ENCODE measurements around the gene DHX16. TPM values are rescaled to one million over a fixed set of nuclear protein-coding genes. Genes with fewer than 3 reads are reported as not detected.

The DHX16 gene
- total and polyA plus RNA-seq, 2 of the 4 experiments (the other 2 are of a cell fraction) = 47.9 to 48.4 TPM

- no peak overlapping the region for H2BK5ac ChIP-seq (ENCODE audit: low read depth, low read length, poor library complexity, severe bottlenecking)
- peaks cover 11 to 25% of the 10 kb centered on the region in 2 experiments for H3K79me1 ChIP-seq (ENCODE audit: low read depth in 1 of 2, low read length in 2 of 2)
- no peak overlapping the region for H3K18ac ChIP-seq (ENCODE audit: low read depth, low read length)
- H4K5ac ChIP-seq (ENCODE audit: low read depth, low read length) = no peak overlapping the region
- no peak overlapping the region for H4K8ac ChIP-seq (ENCODE audit: low read depth in 2 of 2, low read length in 2 of 2)
- no peak overlapping the region for H2BK120ac ChIP-seq (ENCODE audit: low read depth, low read length)
- CTCF ChIA-PET = no interaction called here
- H3K27ac ChIP-seq (ENCODE audit: insufficient read depth, low read length) = no peak overlapping the region
- no peaks in the 10 kb centered on the region for H3K27me3 ChIP-seq (ENCODE audit: control insufficient read depth, insufficient read depth, low read length)
- BruUV-seq (replicated peaks) = no TSS peak
- peaks cover 4% of the 10 kb centered on the region; the same call in 1 of the 2 replicates for H3K4me1 ChIP-seq (ENCODE audit: control insufficient read depth, insufficient read depth, low read length)
- POLR2A ChIA-PET (ENCODE audit: unreplicated experiment) = no interaction called here
- H2BK15ac ChIP-seq (ENCODE audit: low read depth, low read length) = no peak overlapping the region
- intact Hi-C loops (cut with micrococcal nuclease) (no loop called here), in situ Hi-C loops (cut with MboI; ENCODE audit: low sequenced_read_pairs) (no loop called here), dilution Hi-C loops (cut with HindIII; ENCODE audit: low sequenced_read_pairs, unreplicated experiment) (no loop called here)
- H2AFZ ChIP-seq (replicated peaks; ENCODE audit: low read length, poor library complexity) = no peak overlapping the region
- peaks cover 5% of the 10 kb centered on the region for H3K9me1 ChIP-seq (ENCODE audit: insufficient read depth, low read length)
- H2AK5ac ChIP-seq (ENCODE audit: low read depth, low read length) = no peak overlapping the region
- DNase-seq = no peak
- no peak overlapping the region for H3K4me2 ChIP-seq (ENCODE audit: low read depth, low read length)
- 94% methylated on average over 6 of the region's 7 CpGs; no CpG with 5 or more reads in 1 of the 2 experiments for WGBS, 2 experiments (ENCODE audit: extremely low coverage in 2 of 2, insufficient read length in 1 of 2)
- H3K9me3 ChIP-seq (ENCODE audit: control insufficient read depth, insufficient read depth, low read length) = no peaks in the 10 kb centered on the region
- H3K4me3 ChIP-seq (ENCODE audit: insufficient read depth, low read depth, low read length) = no peak overlapping the region
- TF ChIP-seq FOS (IDR thresholded peaks at IDR 0.05; ENCODE audit: low read depth, low read length) (no peak), RCOR1 (IDR thresholded peaks at IDR 0.05; ENCODE audit: insufficient replicate concordance, low read length) (no peak), CHD1 (IDR thresholded peaks at IDR 0.05; ENCODE audit: low read depth, low read length) (no peak), NFE2L2 (IDR thresholded peaks at IDR 0.05; ENCODE audit: low read depth, low read length) (no peak), RAD21 (IDR thresholded peaks at IDR 0.05; ENCODE audit: low read length) (no peak), RFX5 (IDR thresholded peaks at IDR 0.05; ENCODE audit: low read depth, low read length) (no peak), MXI1 (IDR thresholded peaks at IDR 0.05; ENCODE audit: borderline replicate concordance, low read depth, low read length) (no peak), CEBPB (IDR thresholded peaks at IDR 0.05; ENCODE audit: low read depth, low read length) (no peak), MAFK (IDR thresholded peaks at IDR 0.05; ENCODE audit: low read depth, low read length) (no peak), USF2 (IDR thresholded peaks at IDR 0.05; ENCODE audit: low read depth, low read length) (no peak), SMC3 (IDR thresholded peaks at IDR 0.05; ENCODE audit: low read depth, low read length) (no peak), MAZ (IDR thresholded peaks at IDR 0.05; ENCODE audit: borderline replicate concordance, low read depth, low read length) (no peak), POLR2A (IDR thresholded peaks at IDR 0.05; ENCODE audit: low read depth, low read length) (no peak), BHLHE40 (IDR thresholded peaks at IDR 0.05; ENCODE audit: low read depth, low read length) (no peak)
- TF ChIP-seq, protein P1, sequence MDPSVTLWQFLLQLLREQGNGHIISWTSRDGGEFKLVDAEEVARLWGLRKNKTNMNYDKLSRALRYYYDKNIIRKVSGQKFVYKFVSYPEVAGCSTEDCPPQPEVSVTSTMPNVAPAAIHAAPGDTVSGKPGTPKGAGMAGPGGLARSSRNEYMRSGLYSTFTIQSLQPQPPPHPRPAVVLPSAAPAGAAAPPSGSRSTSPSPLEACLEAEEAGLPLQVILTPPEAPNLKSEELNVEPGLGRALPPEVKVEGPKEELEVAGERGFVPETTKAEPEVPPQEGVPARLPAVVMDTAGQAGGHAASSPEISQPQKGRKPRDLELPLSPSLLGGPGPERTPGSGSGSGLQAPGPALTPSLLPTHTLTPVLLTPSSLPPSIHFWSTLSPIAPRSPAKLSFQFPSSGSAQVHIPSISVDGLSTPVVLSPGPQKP (IDR thresholded peaks at IDR 0.05; ENCODE audit: borderline replicate concordance, low read depth, low read length) = no peak
- TF ChIP-seq, protein P2, sequence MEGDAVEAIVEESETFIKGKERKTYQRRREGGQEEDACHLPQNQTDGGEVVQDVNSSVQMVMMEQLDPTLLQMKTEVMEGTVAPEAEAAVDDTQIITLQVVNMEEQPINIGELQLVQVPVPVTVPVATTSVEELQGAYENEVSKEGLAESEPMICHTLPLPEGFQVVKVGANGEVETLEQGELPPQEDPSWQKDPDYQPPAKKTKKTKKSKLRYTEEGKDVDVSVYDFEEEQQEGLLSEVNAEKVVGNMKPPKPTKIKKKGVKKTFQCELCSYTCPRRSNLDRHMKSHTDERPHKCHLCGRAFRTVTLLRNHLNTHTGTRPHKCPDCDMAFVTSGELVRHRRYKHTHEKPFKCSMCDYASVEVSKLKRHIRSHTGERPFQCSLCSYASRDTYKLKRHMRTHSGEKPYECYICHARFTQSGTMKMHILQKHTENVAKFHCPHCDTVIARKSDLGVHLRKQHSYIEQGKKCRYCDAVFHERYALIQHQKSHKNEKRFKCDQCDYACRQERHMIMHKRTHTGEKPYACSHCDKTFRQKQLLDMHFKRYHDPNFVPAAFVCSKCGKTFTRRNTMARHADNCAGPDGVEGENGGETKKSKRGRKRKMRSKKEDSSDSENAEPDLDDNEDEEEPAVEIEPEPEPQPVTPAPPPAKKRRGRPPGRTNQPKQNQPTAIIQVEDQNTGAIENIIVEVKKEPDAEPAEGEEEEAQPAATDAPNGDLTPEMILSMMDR (conservative IDR thresholded peaks at IDR 0.05; ENCODE audit: low read depth, low read length) = no peak
- H2AK9ac ChIP-seq (replicated peaks; ENCODE audit: low read depth, low read length, poor library complexity) = no peak overlapping the region
- no peak overlapping the region for H4K91ac ChIP-seq (ENCODE audit: insufficient read depth, low read depth, low read length)
- H2BK20ac ChIP-seq (ENCODE audit: low read depth, low read length) = no peak overlapping the region
- peaks cover 26% of the 10 kb centered on the region for H3K36me3 ChIP-seq (ENCODE audit: control insufficient read depth, insufficient read depth, low read length)
- H3K14ac ChIP-seq (replicated peaks; ENCODE audit: low read depth, low read length) = no peak overlapping the region
- no peaks in the 10 kb centered on the region for H4K20me1 ChIP-seq (ENCODE audit: insufficient read depth, low read length)
- no peak for ATAC-seq (ENCODE audit: low read depth)
- H3K23ac ChIP-seq (ENCODE audit: low read depth, low read length) = no peak overlapping the region
- no peak overlapping the region for H3K9ac ChIP-seq (ENCODE audit: low read depth, low read length)
- H3K56ac ChIP-seq (ENCODE audit: extremely low read depth, insufficient read depth, low read length) = no peak overlapping the region
- no peak overlapping the region for H3K4ac ChIP-seq (ENCODE audit: low read depth, low read length)
Measured at GRCh38 chr6:30712441-30712945, 39.7 kb upstream of the DHX16 start.

Data from IMR-90 (cell line).